Mucosa of descending colon (tissue), 3 donors: Measurements from ENCODE around the gene C1orf116. TPM values are rescaled to one million over a fixed set of nuclear protein-coding genes. Genes with fewer than 3 reads are reported as not detected.

ENCODE experiments used
- ATAC-seq: fragments of 200-7000 bp; cut with Tn5 transposase; one replicate; pipeline ENCODE4 v1.9.1; 2020; ENCODE audit warnings: mild to moderate bottlenecking, moderate library complexity
- DNase-seq, 3 donors: peaks; one replicate each; pipeline ENCODE4 v3.0.0-alpha.2; 2020
- H3K36me3 ChIP-seq: fragments of 200-600 bp; one replicate; pipeline ENCODE4 v1.8.0; 2021; ENCODE audit warnings: low read depth, mild to moderate bottlenecking
- H3K4me1 ChIP-seq: fragments of 200-600 bp; one replicate; pipeline ENCODE4 v1.8.0; 2021; ENCODE audit warnings: low read depth, mild to moderate bottlenecking
- H3K4me3 ChIP-seq: fragments of 200-600 bp; one replicate; pipeline ENCODE4 v1.8.0; 2021; ENCODE audit warnings: mild to moderate bottlenecking
- H3K9me3 ChIP-seq: fragments of 200-600 bp; one replicate; pipeline ENCODE4 v1.8.0; 2021; ENCODE audit warnings: mild to moderate bottlenecking
- intact Hi-C, 2 donors: fragments of 100-400 bp; cut with DNase I in 1 of 2; cut with micrococcal nuclease in 1 of 2; formaldehyde crosslinking; loops; one replicate each; pipeline versions ENCODE4 v1.11.0 to v1.11.1; 2022; cut with DNase I, micrococcal nuclease
- total RNA-seq, 3 donors: library from RNA; stranded (reverse); fragmentation: NEBNext Ultra II Directional in 2 of 3; extraction: Animal tissue kit (Norgen Biotek cat#: 25700) in 2 of 3; gene quantifications; one replicate each; pipeline versions ENCODE4 v1.2.1 to v1.2.4, GENCODE V29; 2021 to 2023
- TF ChIP-seq, protein P1 (sequence below): fragments of 200-600 bp; IDR thresholded peaks from one replicate; pipeline ENCODE4 v1.8.0; 2022; ENCODE audit warnings: antibody characterized with exemption, mild to moderate bottlenecking
- donor health status: DM: no; HTN: no; CAD: no; lungs with moderate emphysema.
- donor health status: DM: no; HTN: no; CAD: no.
- donor health status: DM: no; HTN: yes; CAD: no.

Gene C1orf116
- total RNA-seq, 3 donors from 2014 or later = 8.7 to 31.0 (median 25.4) TPM

DNA sequence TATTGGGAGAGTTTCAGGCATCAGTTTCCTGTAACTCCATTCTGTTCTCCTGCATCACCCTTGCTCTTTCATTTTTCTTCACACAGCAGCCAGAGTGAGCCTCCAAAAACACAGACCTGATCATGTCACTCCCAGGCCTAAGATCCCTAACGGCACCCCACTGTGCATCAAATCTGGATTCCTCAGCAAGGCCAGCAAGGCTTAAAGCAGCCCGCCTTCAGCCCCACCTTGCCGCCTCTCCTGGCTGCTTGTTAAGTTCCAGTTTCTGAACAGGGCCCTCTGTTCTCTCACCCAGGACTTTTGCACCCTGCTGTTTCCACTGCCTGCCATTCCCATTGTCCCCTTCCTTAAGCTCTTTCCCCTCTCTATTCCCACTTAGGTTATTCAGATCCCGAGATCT, 29.3 kb downstream of the C1orf116 start:
- ATAC-seq = no peak
- peaks cover 2% of the 10 kb centered on the region for H3K4me1 ChIP-seq
- intact Hi-C loops = no loop called here

DNA sequence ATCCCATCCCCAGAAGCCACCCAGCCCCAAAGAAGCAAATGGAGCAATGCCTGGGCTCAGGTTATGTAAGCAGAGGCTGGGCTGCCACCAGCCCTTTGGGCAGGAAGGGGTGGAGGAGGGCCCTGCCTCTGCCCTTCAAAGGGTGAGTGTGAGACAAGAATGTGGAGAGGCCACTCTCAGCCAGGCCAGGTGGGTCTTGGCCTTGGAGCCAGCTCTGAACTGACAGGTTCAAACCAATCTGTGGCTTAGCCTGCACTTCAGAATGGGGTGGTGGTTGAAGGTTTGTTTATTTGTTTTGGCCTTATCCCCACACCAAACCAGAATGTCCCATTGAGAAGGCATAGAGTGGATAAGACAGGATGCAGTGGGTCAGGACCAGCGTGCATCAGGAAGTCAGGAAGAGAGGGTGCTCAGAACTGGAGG, 29.8 kb downstream of the C1orf116 start:
- ATAC-seq (no peak), DNase-seq (no peak)
- TF ChIP-seq, protein P1, sequence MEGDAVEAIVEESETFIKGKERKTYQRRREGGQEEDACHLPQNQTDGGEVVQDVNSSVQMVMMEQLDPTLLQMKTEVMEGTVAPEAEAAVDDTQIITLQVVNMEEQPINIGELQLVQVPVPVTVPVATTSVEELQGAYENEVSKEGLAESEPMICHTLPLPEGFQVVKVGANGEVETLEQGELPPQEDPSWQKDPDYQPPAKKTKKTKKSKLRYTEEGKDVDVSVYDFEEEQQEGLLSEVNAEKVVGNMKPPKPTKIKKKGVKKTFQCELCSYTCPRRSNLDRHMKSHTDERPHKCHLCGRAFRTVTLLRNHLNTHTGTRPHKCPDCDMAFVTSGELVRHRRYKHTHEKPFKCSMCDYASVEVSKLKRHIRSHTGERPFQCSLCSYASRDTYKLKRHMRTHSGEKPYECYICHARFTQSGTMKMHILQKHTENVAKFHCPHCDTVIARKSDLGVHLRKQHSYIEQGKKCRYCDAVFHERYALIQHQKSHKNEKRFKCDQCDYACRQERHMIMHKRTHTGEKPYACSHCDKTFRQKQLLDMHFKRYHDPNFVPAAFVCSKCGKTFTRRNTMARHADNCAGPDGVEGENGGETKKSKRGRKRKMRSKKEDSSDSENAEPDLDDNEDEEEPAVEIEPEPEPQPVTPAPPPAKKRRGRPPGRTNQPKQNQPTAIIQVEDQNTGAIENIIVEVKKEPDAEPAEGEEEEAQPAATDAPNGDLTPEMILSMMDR = no peak
- intact Hi-C loops = no loop called here
- Histone ChIP-seq H3K9me3 (no peaks in the 10 kb centered on the region), H3K36me3 (no peaks in the 10 kb centered on the region), H3K4me3 (no peak overlapping the region), H3K4me1 (peaks cover 2% of the 10 kb centered on the region)

More for the DNA sequence above, 29.3 kb downstream of the C1orf116 start:
- TF ChIP-seq, protein P1 = no peak
- Histone ChIP-seq H3K4me3 (no peak overlapping the region), H3K36me3 (no peaks in the 10 kb centered on the region), H3K9me3 (no peaks in the 10 kb centered on the region)
- no peak for DNase-seq

DNA sequence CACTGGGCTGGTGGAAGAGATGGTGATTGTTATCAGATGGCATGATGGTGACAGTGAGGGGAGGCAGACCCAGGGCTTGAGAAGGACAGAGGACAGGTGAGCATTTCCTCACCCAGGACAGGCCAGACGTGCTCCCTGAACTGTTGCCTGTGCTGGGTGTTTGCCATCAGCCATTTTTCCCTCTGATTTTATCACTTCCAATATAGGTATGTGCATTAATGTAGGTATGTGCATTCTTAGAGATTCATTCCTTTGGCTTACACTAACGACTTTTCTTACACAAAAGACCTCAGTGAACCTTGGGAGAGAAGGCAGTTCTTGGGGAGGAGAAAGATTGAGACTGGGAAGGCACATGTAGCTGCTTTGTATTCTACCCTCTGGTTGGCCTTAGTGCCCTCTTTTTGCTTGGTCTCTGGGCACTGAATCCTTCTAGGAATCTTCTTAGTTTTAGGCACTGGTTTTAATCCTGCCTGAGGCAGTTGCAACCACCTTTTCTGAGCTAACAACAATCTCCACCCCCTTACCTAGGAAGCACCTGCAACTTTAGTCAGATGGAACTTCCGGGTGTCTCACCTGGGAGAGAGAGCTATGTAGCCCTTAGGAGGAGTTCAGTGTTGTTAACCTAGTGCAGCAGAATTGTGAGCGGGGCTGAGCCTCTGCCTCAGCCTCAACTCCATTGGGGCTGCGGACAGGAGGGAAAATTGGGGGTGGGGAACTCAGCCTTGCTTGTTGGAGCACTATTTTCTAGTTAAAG, 30.9 kb downstream of the C1orf116 start:
- DNase-seq (peak in 1 of 3 donors; percentile 64), ATAC-seq (peak; percentile 88)
- intact Hi-C loops = no loop called here

DNA sequence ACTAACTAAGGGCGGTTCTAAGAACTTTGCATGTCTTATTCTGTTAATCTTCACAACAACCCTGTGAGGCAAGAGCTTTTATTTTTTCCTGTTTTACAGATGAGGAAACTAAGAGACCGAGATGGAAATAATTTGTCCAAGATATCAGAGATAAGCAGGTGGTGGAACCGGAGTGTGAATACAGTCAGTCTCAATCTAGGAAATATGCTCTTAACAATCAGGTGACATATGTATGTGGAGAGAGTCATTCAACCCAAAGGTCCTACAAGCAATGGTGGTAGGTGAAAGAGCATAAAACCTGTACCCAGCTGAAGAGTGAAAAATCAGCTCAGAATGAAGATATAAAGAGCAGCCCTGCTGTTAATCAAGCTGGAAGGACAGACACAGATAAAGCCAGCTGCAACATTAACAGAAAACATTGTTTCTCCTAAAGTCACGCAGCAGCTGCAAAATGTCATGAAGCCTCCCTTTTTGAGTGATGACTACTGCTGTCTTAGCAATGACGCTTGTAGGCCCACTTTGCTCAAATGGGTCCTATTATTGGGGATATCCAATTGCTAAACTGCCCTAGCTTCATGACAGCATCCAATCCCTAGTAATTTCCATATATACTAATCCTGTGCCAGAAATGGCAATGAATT, 31.8 kb downstream of the C1orf116 start:
- no peak for DNase-seq
- no peaks in the 10 kb centered on the region for H3K9me3 ChIP-seq
- H3K4me1 ChIP-seq = peaks cover 2% of the 10 kb centered on the region
- intact Hi-C loops = no loop called here
- TF ChIP-seq, protein P1 = no peak
- H3K4me3 ChIP-seq = no peak overlapping the region
- ATAC-seq = no peak
- no peaks in the 10 kb centered on the region for H3K36me3 ChIP-seq

More for the DNA sequence above, 30.9 kb downstream of the C1orf116 start:
- no peaks in the 10 kb centered on the region for H3K9me3 ChIP-seq
- no peaks in the 10 kb centered on the region for H3K36me3 ChIP-seq
- TF ChIP-seq, protein P1 = no peak
- no peak overlapping the region for H3K4me3 ChIP-seq
- H3K4me1 ChIP-seq = peaks cover 2% of the 10 kb centered on the region

DNA sequence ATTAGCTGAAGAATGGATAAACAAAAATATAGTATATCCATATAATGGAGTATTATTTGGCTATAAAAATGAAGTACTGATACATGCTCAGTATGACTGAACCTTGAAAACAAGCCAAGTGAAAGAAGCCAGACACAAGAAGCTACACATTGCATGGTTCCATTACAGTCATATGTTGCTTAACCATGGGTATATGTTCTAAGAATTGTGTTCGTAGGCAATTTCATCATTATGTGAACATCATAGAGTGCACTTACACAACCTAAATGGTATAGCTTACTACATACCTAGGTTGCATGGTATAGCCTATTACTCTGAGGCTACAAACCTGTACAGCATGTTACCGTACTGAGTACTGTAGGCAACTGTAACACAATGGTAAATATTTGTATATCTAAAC, 33.7 kb downstream of the C1orf116 start:
- no peaks in the 10 kb centered on the region for H3K36me3 ChIP-seq
- ATAC-seq (no peak), DNase-seq (no peak)
- H3K4me1 ChIP-seq = peaks cover 2% of the 10 kb centered on the region
- H3K9me3 ChIP-seq = no peaks in the 10 kb centered on the region
- TF ChIP-seq, protein P1 = no peak
- H3K4me3 ChIP-seq = no peak overlapping the region
- intact Hi-C loops = no loop called here
